ENCODE measurements around the gene LMNA. TPM values are rescaled to one million over a fixed set of nuclear protein-coding genes. Genes with fewer than 3 reads are reported as not detected.

Gene LMNA
- total and polyA plus RNA-seq, 4 donors: 163 to 547 (median 193) TPM

GRCh38 chr1:156091610-156092009 is 22.9 kb upstream of the LMNA start:
- no peak for TF ChIP-seq CTCF (IDR thresholded peaks at IDR 0.05; ENCODE audit: control extremely low read depth, extremely low read depth)
- Histone ChIP-seq H3K9ac (ENCODE audit: insufficient read depth in 1 of 2, low read length in 2 of 2) (no peak overlapping the region), H3K4me1 (ENCODE audit: control insufficient read depth in 5 of 5, insufficient read depth in 5 of 5, low read length in 5 of 5) (peaks cover 0 to 4% (median 0%) of the 10 kb centered on the region in 5 donors), H3K27me3 (ENCODE audit: control insufficient read depth in 3 of 3, insufficient read depth in 3 of 3, low read length in 2 of 3) (no peaks in the 10 kb centered on the region), H3K27ac (ENCODE audit: low read depth in 1 of 2, low read length in 1 of 2) (no peak overlapping the region), H3K36me3 (ENCODE audit: control insufficient read depth in 4 of 4, insufficient read depth in 4 of 4, low read length in 4 of 4) (peaks cover 0 to 10% (median 3%) of the 10 kb centered on the region in 4 donors), H3K9me3 (ENCODE audit: control insufficient read depth in 4 of 4, insufficient read depth in 3 of 4, low read length in 3 of 4) (no peaks in the 10 kb centered on the region), H3K4me3 (no peak overlapping the region)
- WGBS, 2 donors: 83 to 85% methylated on average over 2 of the region's 2 CpGs
- DNase-seq: no peak
- no peak for ATAC-seq (ENCODE audit: insufficient read depth, low FRiP score)

GRCh38 chr1:156095906-156096508 is 18.5 kb upstream of the LMNA start:
- no peak overlapping the region for H3K9ac ChIP-seq (ENCODE audit: insufficient read depth in 1 of 2, low read length in 2 of 2)
- no peak for ATAC-seq (ENCODE audit: insufficient read depth, low FRiP score)
- peak overlapping the region in 1 of 2 donors; percentile 9 for H3K27ac ChIP-seq (ENCODE audit: low read depth in 1 of 2, low read length in 1 of 2)
- peaks cover 0 to 15% (median 3%) of the 10 kb centered on the region in 4 donors for H3K36me3 ChIP-seq (ENCODE audit: control insufficient read depth in 4 of 4, insufficient read depth in 4 of 4, low read length in 4 of 4)
- H3K4me3 ChIP-seq: no peak overlapping the region
- 83% methylated on average over 3 of the region's 3 CpGs for WGBS, 2 donors
- H3K4me1 ChIP-seq (ENCODE audit: control insufficient read depth in 5 of 5, insufficient read depth in 5 of 5, low read length in 5 of 5): peaks cover 0 to 14% (median 6%) of the 10 kb centered on the region in 5 donors
- TF ChIP-seq CTCF (IDR thresholded peaks at IDR 0.05; ENCODE audit: control extremely low read depth, extremely low read depth): no peak
- no peaks in the 10 kb centered on the region for H3K9me3 ChIP-seq (ENCODE audit: control insufficient read depth in 4 of 4, insufficient read depth in 3 of 4, low read length in 3 of 4)
- no peaks in the 10 kb centered on the region for H3K27me3 ChIP-seq (ENCODE audit: control insufficient read depth in 3 of 3, insufficient read depth in 3 of 3, low read length in 2 of 3)
- DNase-seq: no peak

GRCh38 chr1:156096640-156097391 is 17.7 kb upstream of the LMNA start:
- Histone ChIP-seq H3K9me3 (ENCODE audit: control insufficient read depth in 4 of 4, insufficient read depth in 3 of 4, low read length in 3 of 4) (no peaks in the 10 kb centered on the region), H3K9ac (ENCODE audit: insufficient read depth in 1 of 2, low read length in 2 of 2) (no peak overlapping the region), H3K27ac (ENCODE audit: low read depth in 1 of 2, low read length in 1 of 2) (peak overlapping the region; percentile 11 to 74), H3K27me3 (ENCODE audit: control insufficient read depth in 3 of 3, insufficient read depth in 3 of 3, low read length in 2 of 3) (no peaks in the 10 kb centered on the region), H3K36me3 (ENCODE audit: control insufficient read depth in 4 of 4, insufficient read depth in 4 of 4, low read length in 4 of 4) (peaks cover 0 to 15% (median 3%) of the 10 kb centered on the region in 4 donors), H3K4me3 (no peak overlapping the region), H3K4me1 (ENCODE audit: control insufficient read depth in 5 of 5, insufficient read depth in 5 of 5, low read length in 5 of 5) (peaks cover 0 to 17% (median 6%) of the 10 kb centered on the region in 5 donors)
- WGBS, 2 donors: 10 to 22% methylated on average over 14 of the region's 14 CpGs
- peak; percentile 76 to 86 (median 80) for DNase-seq
- peak; percentile 91 for ATAC-seq (ENCODE audit: insufficient read depth, low FRiP score)
- TF ChIP-seq CTCF (IDR thresholded peaks at IDR 0.05; ENCODE audit: control extremely low read depth, extremely low read depth): peak; percentile 90
